HG03342 (cell line): ENCODE results near the gene RNASE13.

ENCODE experiments used
- ATAC-seq: cut with Tn5 transposase; IDR thresholded peaks from one replicate; pipeline ENCODE4 v1.9.1; 2021; ENCODE audit warnings: mild to moderate bottlenecking, moderate library complexity; ENCODE audit not compliant: unreplicated experiment

Gene RNASE13

DNA sequence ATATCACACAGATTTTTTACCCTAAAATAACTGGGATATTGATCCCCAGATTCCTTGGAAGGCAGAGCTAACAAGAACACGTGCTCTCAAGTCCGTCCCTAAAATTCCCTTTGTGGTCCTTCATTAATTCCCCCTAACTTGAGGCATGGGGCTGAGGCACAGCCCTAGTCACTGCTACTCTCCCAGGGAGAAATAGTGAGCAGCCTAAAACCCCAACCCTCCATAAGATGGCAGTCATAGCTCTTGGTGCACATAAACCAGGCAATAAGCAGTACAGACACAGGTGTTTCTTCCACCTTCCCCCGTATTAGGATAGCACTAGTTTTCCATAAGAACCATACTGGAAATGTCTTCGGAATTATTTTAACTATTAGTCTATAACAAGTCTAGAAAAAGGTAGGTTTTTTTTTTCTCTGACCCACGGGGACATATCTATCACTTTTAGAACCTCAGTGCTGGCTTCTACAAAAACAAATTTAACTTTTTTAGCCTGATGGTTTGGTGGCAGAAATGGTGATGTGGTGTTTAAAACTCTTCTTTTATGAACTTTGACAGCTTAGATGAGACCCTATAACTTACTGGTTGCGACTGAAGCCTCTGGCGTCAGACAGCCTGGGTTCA is 32.4 kb upstream of the RNASE13 start:
- ATAC-seq = no peak

DNA sequence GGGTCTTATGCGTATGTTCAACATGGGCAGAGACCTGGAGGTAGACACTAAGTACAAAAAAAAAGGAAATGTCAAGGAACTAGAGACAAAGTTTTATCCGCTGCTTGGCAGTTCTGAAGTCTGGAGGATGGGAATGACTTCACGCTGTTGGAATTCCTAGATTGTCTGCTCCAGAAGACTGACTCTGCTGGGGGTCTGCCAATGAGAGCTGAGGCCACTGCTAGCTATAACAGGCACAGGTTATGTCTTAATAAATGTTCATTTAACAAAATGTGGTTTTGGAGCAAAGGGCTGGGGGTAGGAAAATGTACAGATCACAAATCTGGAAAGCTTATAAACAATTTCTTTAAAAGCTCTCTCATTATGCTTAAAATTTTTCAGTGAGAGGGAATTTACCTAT is 28.9 kb upstream of the RNASE13 start:
- no peak for ATAC-seq

DNA sequence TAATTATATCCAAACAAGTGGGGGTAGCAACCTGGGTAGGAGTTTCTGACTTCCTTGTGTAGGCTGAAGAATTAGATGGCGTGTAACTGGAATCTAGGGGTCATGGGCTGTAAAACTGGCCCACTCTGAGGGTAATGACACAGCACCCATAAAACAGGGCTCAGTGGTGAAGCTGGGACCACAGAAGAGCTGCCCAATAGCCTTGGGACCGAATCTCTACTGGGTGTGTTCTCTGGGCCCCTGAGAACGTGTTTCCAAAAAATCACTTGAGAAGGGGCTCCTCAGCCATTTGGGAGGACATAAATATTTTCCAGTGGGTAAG is 26.7 kb upstream of the RNASE13 start:
- ATAC-seq = no peak

GRCh38 chr14:21060614-21061346 is 26.2 kb upstream of the RNASE13 start:
- no peak for ATAC-seq

- no peak for ATAC-seq
Measured at GRCh38 chr14:21059842-21060613, 25.4 kb upstream of the RNASE13 start.

DNA sequence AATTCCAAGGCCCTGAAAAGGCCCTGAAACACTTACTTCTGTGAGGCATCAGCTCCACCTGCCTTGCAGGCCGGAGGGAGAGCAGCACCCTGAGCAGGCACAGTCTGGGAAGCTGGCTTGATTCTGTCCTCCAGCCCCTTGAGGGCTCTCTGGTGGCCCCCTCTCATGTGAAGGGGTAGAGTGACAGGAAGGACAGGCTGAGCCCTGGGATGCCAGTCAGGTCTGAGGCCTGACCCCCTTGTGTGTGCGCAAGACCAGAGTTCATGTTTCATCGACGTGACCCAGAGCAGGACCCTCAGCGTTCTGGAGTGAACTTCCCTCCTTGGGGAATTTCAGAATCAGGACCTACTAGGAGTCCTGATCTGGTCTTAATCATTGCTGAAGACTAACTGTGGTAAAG is 24.3 kb upstream of the RNASE13 start:
- ATAC-seq = no peak

DNA sequence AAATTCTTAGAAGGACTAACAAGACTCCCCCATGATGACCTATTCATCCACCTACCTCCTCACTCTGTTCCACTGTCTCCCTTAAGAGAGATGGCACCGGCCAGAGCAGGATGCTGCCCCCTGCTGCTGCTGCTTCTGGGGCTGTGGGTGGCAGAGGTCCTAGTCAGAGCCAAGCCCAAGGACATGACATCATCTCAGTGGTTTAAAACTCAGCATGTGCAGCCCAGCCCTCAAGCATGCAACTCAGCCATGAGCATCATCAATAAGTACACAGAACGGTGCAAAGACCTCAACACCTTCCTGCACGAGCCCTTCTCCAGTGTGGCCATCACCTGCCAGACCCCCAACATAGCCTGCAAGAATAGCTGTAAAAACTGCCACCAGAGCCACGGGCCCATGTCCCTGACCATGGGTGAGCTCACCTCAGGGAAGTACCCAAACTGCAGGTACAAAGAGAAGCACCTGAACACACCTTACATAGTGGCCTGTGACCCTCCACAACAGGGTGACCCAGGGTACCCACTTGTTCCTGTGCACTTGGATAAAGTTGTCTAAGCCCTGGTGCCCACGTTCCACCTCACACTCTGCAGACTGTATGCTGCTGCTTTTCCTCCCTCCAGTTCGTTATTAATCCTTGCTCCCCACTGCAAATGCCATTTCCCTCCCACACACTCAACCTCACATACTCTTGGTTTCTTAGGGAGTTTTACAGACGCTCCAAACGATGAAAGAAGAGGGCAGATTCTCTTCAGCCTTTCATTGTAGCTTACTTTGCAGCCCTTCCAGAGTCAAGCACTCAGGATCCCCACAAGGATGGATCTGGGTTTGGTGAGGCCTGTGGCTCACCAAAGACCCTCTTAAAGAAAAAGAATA is 23.4 kb upstream of the RNASE13 start, which contains the start of gene RNASE8:
RNASE8 (plus strand) TSS at position 20 of the 873 bp plus-strand sequence; CDS start at position 91, 71 bp downstream.
- no peak for ATAC-seq

DNA sequence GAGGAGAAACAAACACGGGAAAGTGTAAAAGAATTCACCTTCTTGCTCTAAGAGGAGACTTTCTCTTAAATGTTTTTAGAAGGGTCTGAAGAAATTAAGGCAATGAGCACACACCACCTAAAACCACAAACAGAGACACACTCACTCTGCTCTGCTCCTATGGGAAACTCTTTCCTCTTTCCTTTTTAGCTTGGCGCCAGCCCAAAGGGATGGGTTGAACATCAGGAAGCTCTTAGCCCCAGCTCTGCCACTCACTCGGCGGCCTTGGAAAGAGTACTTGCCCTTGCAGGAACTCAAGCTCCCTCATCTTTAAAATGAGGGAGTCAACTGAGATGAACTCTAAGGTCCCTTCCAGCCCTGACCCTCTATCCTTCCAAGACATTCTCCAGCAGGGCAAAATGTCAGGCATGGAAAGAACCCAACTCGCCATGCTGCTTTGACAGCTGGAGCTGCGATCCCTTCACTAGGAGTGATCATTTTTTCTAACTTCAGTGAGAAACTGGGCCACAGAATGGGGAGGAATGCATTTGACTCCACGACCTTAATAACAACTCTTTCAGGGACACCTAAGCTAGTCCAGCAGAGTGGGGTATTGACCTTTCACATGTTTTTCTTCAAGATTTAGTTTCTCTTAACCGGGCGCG is 22.0 kb upstream of the RNASE13 start:
- no peak for ATAC-seq

- ATAC-seq = no peak
Measured at GRCh38 chr14:21055432-21056117, 21.0 kb upstream of the RNASE13 start.

GRCh38 chr14:21054768-21055145 is 20.1 kb upstream of the RNASE13 start:
- no peak for ATAC-seq

GRCh38 chr14:21054123-21054767 is 19.6 kb upstream of the RNASE13 start:
- ATAC-seq = no peak

DNA sequence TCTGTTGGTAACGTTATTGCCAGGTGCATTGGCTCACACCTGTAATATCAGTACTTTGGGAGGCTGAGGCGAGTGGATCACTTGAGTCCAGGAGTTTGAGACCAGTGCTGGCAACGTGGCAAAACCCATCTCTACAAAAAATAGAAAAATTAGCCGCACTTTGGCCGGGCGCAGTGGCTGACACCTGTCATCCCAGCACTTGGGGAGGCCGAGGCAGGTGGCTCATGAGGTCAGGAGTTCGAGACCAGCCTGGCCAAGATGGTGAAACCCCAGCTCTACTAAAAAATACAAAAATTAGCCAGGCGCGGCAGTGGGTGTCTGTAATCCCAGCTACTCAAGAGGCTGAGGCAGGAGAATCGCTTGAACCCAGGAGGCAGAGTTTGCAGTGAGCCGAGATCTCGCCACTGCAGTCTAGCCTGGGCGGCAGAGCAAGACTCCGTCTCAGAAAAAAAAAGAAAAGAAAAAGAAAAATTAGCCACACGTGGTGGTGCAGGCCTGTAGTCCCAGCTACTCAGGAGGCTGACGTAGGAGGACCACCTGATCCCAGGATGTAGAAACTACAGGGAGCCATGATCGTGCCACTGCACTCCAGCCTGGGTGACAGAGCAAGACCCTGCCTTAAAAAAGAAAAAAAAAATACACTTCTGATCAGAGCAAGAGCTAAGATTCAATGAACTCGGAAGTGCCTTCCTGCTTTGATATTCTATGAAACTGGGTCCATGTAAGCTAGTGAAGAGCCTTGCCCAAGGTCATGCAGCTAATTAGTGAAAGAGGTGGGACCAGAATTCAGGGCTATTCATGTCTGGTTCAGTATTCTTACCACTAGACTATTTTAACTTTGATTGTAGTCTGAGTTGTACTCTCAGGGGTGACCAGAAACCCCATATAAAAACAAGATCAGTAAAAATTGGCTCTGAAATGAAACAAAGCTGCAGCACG is 18.8 kb upstream of the RNASE13 start:
- no peak for ATAC-seq

GRCh38 chr14:21050597-21050996 is 16.0 kb upstream of the RNASE13 start:
- no peak for ATAC-seq

- ATAC-seq = no peak
Measured at GRCh38 chr14:21049271-21049673, 14.7 kb upstream of the RNASE13 start.

GRCh38 chr14:21048638-21049037 is 14.0 kb upstream of the RNASE13 start:
- no peak for ATAC-seq

DNA sequence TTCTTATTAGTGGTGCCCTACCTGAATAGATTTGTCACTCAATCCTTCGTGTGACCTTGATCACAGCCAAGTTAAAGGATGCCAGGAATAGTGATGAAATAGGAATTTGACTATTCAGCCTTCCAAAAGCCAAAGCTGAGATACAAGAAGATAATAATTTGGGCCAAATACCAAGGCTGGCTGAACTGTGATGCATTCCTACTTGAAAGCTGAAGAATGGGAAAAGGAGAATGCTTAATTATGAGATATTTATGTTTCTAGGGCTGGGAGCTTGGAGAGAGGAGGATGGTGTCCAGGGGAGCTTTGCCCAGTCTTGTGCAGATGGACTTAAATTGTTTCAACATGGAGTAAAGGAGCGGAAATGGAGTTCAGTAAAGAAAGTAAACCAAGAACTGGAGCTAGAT is 12.8 kb upstream of the RNASE13 start:
- ATAC-seq = no peak

GRCh38 chr14:21043974-21044618 is 9.5 kb upstream of the RNASE13 start:
- no peak for ATAC-seq
